HEK293 (cell line): ENCODE results near the gene CHID1.

Source experiments
- CTCF ChIA-PET: fragments of 350-600 bp; formaldehyde crosslinking; extraction: SDS; loops from one replicate; lab custom pipeline; 2021; ENCODE audit warnings: antibody characterized with exemption; lab: Yijun Ruan, JAX
- POLR2A ChIA-PET: fragments of 300-600 bp; formaldehyde crosslinking; extraction: SDS; loops from one replicate; lab custom pipeline; 2020; ENCODE audit warnings: antibody characterized with exemption, inconsistent platforms; lab: Yijun Ruan, JAX
- H3K27ac ChIP-seq: fragments of 200-500 bp; sonication (Bioruptor generic); 2 replicates; pipeline ENCODE4 v1.5.1; 2014; ENCODE audit warnings: low read depth, low read length, control low read depth, inconsistent platforms; ENCODE audit errors: extremely low read depth
- H3K36me3 ChIP-seq, 2 experiments: fragments of 200-500 bp in 1 of 2; sonication (Bioruptor generic) in 1 of 2; 1 replicate in 1 of 2; 2 replicates in 1 of 2; pipeline ENCODE4 v1.5.1; 2014 to 2017; ENCODE audit warnings: inconsistent platforms in 2 of 2, low read length in 2 of 2; ENCODE audit not compliant: control insufficient read depth in 2 of 2, insufficient read depth in 1 of 2
- H3K4me1 ChIP-seq: fragments of 200-500 bp; sonication (Bioruptor generic); 2 replicates; pipeline ENCODE4 v1.5.1; 2014; ENCODE audit warnings: mild to moderate bottlenecking, low read length, inconsistent platforms; ENCODE audit not compliant: control insufficient read depth, insufficient read depth
- H3K4me3 ChIP-seq: 2 replicates; pipeline ENCODE4 v1.5.1; 2011; ENCODE audit warnings: low read depth, mild to moderate bottlenecking, control low read depth, low read length, moderate library complexity
- H3K9me3 ChIP-seq: fragments of 200-500 bp; sonication (Bioruptor generic); 2 replicates; pipeline ENCODE4 v1.5.1; 2014; ENCODE audit warnings: low read depth, low read length, inconsistent platforms; ENCODE audit not compliant: control insufficient read depth, insufficient read depth
- GLIS2 ChIP-seq: fragments of 450-650 bp; formaldehyde crosslinking; IDR thresholded peaks from 2 replicates; pipeline ENCODE4 v1.5.1; 2016; ENCODE audit warnings: missing biosample characterization, missing genetic modification characterization
- SP2 ChIP-seq: fragments of 450-650 bp; formaldehyde crosslinking; IDR thresholded peaks from 2 replicates; pipeline ENCODE4 v1.5.1; 2016; ENCODE audit warnings: missing biosample characterization, missing genetic modification characterization
- ZBTB48 ChIP-seq: fragments of 450-650 bp; formaldehyde crosslinking; IDR thresholded peaks from 2 replicates; pipeline ENCODE4 v1.5.1; 2016; ENCODE audit warnings: missing biosample characterization, missing genetic modification characterization
- ZBTB8A ChIP-seq: fragments of 450-650 bp; formaldehyde crosslinking; IDR thresholded peaks from 2 replicates; pipeline ENCODE4 v1.5.1; 2016; ENCODE audit warnings: missing biosample characterization, missing genetic modification characterization
- ZFHX2 ChIP-seq: fragments of 450-650 bp; formaldehyde crosslinking; conservative IDR thresholded peaks from 2 replicates; pipeline ENCODE4 v1.5.1; 2016; ENCODE audit warnings: missing biosample characterization, missing genetic modification characterization
- ZNF335 ChIP-seq: fragments of 450-650 bp; formaldehyde crosslinking; conservative IDR thresholded peaks from 2 replicates; pipeline ENCODE4 v1.5.1; 2016; ENCODE audit warnings: missing biosample characterization, missing genetic modification characterization
- ZNF529 ChIP-seq: fragments of 450-650 bp; formaldehyde crosslinking; IDR thresholded peaks from 2 replicates; pipeline ENCODE4 v1.5.1; 2017; ENCODE audit warnings: missing genetic modification characterization, missing biosample characterization; ENCODE audit not compliant: insufficient replicate concordance
- ZSCAN23 ChIP-seq: fragments of 450-650 bp; formaldehyde crosslinking; IDR thresholded peaks from 2 replicates; pipeline ENCODE4 v1.5.1; 2016; ENCODE audit warnings: missing biosample characterization, missing genetic modification characterization
- ZXDB ChIP-seq: fragments of 450-650 bp; formaldehyde crosslinking; IDR thresholded peaks from 2 replicates; pipeline ENCODE4 v1.5.1; 2016; ENCODE audit warnings: missing biosample characterization, missing genetic modification characterization
- TF ChIP-seq, protein P1 (sequence below): fragments of 450-650 bp; formaldehyde crosslinking; IDR thresholded peaks from 2 replicates; pipeline ENCODE4 v1.5.1; 2016; ENCODE audit warnings: missing biosample characterization, missing genetic modification characterization
- TF ChIP-seq, protein P2 (sequence below): fragments of 450-650 bp; formaldehyde crosslinking; IDR thresholded peaks from 2 replicates; pipeline ENCODE4 v1.5.1; 2016; ENCODE audit warnings: missing biosample characterization, missing genetic modification characterization
- TF ChIP-seq, protein P3 (sequence below): fragments of 450-650 bp; formaldehyde crosslinking; IDR thresholded peaks from 2 replicates; pipeline ENCODE4 v1.5.1; 2016; ENCODE audit warnings: missing biosample characterization, missing genetic modification characterization
- TF ChIP-seq, protein P4 (sequence below): fragments of 450-650 bp; formaldehyde crosslinking; IDR thresholded peaks from 2 replicates; pipeline ENCODE4 v1.5.1; 2016; ENCODE audit warnings: missing biosample characterization, missing genetic modification characterization
- TF ChIP-seq, protein P5 (sequence below): fragments of 450-650 bp; formaldehyde crosslinking; IDR thresholded peaks from 2 replicates; pipeline ENCODE4 v1.5.1; 2016; ENCODE audit warnings: missing biosample characterization, missing genetic modification characterization
- TF ChIP-seq, protein P6 (sequence below): fragments of 450-650 bp; formaldehyde crosslinking; IDR thresholded peaks from 2 replicates; pipeline ENCODE4 v1.5.1; 2016; ENCODE audit warnings: missing biosample characterization, missing genetic modification characterization
- TF ChIP-seq, protein P7 (sequence below): fragments of 450-650 bp; formaldehyde crosslinking; IDR thresholded peaks from 2 replicates; pipeline ENCODE4 v1.5.1; 2016; ENCODE audit warnings: missing biosample characterization, missing genetic modification characterization
- TF ChIP-seq, protein P8 (sequence below): fragments of 450-650 bp; formaldehyde crosslinking; optimal IDR thresholded peaks from 2 replicates; pipeline ENCODE3; 2016; ENCODE audit warnings: missing biosample characterization, mild to moderate bottlenecking, missing genetic modification characterization

CHID1 gene

DNA sequence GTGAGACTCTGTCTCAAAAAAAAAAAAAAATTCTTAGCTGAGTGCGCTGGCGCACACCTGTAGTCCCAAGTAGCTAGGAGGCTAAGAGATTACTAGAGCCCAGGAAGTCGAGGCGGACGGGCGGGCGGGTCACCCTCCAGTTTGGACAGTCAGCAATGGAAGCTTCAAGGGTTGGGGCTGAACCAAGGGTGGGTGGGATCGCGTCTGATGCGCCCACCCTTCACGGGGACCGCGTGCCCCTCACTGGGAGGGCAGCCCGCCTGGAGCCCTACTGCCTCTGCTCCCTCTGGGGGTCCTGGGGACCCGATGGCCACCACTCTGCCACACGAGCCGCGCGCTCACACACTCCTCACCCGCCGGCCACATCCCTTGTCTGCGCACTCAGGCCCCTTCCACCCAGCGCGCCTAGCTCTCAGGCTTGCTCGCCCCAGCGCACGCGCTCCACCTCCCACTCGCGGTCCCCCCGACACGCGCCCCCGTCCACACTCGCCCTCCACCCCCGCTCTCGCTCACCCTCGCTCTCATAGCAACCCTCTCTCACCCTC is 494 bp downstream of the CHID1 start:
- Histone ChIP-seq H3K4me1 (no peaks in the 10 kb centered on the region), H3K36me3 (peaks cover 0 to 29% of the 10 kb centered on the region in 2 experiments; a peak in 2 of 3 replicates), H3K27ac (peak overlapping the region; percentile 58; the same call in 1 of the 2 replicates), H3K9me3 (no peaks in the 10 kb centered on the region), H3K4me3 (peak overlapping the region; percentile 83)
- ChIA-PET POLR2A (interaction anchor here (0.6 to 1.9 kb wide), 11 partner anchors 9 to 492 kb away, joined by 3 to 6 read pairs (median 3); partner anchors contain the start of gene AP2A2), CTCF (interaction anchor here (0.6 to 0.8 kb wide), 3 partner anchors 12 to 136 kb away, joined by 3 to 5 read pairs (median 3); no protein-coding TSS in a partner anchor)
- TF ChIP-seq, protein P1, sequence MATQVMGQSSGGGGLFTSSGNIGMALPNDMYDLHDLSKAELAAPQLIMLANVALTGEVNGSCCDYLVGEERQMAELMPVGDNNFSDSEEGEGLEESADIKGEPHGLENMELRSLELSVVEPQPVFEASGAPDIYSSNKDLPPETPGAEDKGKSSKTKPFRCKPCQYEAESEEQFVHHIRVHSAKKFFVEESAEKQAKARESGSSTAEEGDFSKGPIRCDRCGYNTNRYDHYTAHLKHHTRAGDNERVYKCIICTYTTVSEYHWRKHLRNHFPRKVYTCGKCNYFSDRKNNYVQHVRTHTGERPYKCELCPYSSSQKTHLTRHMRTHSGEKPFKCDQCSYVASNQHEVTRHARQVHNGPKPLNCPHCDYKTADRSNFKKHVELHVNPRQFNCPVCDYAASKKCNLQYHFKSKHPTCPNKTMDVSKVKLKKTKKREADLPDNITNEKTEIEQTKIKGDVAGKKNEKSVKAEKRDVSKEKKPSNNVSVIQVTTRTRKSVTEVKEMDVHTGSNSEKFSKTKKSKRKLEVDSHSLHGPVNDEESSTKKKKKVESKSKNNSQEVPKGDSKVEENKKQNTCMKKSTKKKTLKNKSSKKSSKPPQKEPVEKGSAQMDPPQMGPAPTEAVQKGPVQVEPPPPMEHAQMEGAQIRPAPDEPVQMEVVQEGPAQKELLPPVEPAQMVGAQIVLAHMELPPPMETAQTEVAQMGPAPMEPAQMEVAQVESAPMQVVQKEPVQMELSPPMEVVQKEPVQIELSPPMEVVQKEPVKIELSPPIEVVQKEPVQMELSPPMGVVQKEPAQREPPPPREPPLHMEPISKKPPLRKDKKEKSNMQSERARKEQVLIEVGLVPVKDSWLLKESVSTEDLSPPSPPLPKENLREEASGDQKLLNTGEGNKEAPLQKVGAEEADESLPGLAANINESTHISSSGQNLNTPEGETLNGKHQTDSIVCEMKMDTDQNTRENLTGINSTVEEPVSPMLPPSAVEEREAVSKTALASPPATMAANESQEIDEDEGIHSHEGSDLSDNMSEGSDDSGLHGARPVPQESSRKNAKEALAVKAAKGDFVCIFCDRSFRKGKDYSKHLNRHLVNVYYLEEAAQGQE (tag by site-specific recombination): no peak
- TF ChIP-seq, protein P2, sequence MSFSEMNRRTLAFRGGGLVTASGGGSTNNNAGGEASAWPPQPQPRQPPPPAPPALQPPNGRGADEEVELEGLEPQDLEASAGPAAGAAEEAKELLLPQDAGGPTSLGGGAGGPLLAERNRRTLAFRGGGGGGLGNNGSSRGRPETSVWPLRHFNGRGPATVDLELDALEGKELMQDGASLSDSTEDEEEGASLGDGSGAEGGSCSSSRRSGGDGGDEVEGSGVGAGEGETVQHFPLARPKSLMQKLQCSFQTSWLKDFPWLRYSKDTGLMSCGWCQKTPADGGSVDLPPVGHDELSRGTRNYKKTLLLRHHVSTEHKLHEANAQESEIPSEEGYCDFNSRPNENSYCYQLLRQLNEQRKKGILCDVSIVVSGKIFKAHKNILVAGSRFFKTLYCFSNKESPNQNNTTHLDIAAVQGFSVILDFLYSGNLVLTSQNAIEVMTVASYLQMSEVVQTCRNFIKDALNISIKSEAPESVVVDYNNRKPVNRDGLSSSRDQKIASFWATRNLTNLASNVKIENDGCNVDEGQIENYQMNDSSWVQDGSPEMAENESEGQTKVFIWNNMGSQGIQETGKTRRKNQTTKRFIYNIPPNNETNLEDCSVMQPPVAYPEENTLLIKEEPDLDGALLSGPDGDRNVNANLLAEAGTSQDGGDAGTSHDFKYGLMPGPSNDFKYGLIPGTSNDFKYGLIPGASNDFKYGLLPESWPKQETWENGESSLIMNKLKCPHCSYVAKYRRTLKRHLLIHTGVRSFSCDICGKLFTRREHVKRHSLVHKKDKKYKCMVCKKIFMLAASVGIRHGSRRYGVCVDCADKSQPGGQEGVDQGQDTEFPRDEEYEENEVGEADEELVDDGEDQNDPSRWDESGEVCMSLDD: 0 out of 2 replicates have a peak, but pooled peaks have one; percentile 31
- TF ChIP-seq ZFHX2 (tag by site-specific recombination): peak; percentile 100
- TF ChIP-seq ZNF335 (tag by site-specific recombination): peak; percentile 67
- no peak for TF ChIP-seq ZBTB8A (tag by site-specific recombination)
- TF ChIP-seq, protein P3, sequence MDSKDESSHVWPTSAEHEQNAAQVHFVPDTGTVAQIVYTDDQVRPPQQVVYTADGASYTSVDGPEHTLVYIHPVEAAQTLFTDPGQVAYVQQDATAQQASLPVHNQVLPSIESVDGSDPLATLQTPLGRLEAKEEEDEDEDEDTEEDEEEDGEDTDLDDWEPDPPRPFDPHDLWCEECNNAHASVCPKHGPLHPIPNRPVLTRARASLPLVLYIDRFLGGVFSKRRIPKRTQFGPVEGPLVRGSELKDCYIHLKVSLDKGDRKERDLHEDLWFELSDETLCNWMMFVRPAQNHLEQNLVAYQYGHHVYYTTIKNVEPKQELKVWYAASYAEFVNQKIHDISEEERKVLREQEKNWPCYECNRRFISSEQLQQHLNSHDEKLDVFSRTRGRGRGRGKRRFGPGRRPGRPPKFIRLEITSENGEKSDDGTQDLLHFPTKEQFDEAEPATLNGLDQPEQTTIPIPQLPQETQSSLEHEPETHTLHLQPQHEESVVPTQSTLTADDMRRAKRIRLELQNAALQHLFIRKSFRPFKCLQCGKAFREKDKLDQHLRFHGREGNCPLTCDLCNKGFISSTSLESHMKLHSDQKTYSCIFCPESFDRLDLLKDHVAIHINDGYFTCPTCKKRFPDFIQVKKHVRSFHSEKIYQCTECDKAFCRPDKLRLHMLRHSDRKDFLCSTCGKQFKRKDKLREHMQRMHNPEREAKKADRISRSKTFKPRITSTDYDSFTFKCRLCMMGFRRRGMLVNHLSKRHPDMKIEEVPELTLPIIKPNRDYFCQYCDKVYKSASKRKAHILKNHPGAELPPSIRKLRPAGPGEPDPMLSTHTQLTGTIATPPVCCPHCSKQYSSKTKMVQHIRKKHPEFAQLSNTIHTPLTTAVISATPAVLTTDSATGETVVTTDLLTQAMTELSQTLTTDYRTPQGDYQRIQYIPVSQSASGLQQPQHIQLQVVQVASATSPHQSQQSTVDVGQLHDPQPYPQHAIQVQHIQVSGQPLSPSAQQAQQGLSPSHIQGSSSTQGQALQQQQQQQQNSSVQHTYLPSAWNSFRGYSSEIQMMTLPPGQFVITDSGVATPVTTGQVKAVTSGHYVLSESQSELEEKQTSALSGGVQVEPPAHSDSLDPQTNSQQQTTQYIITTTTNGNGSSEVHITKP (tag by site-specific recombination): 0 out of 2 replicates have a peak, but pooled peaks have one; percentile 25
- TF ChIP-seq, protein P4, sequence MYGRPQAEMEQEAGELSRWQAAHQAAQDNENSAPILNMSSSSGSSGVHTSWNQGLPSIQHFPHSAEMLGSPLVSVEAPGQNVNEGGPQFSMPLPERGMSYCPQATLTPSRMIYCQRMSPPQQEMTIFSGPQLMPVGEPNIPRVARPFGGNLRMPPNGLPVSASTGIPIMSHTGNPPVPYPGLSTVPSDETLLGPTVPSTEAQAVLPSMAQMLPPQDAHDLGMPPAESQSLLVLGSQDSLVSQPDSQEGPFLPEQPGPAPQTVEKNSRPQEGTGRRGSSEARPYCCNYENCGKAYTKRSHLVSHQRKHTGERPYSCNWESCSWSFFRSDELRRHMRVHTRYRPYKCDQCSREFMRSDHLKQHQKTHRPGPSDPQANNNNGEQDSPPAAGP (tag by site-specific recombination): peak; percentile 22; the same call in 1 of the 2 replicates
- TF ChIP-seq SP2: peak; percentile 55
- peak; percentile 20; the same call in 1 of the 2 replicates for TF ChIP-seq GLIS2 (tag by site-specific recombination)
- TF ChIP-seq, protein P5, sequence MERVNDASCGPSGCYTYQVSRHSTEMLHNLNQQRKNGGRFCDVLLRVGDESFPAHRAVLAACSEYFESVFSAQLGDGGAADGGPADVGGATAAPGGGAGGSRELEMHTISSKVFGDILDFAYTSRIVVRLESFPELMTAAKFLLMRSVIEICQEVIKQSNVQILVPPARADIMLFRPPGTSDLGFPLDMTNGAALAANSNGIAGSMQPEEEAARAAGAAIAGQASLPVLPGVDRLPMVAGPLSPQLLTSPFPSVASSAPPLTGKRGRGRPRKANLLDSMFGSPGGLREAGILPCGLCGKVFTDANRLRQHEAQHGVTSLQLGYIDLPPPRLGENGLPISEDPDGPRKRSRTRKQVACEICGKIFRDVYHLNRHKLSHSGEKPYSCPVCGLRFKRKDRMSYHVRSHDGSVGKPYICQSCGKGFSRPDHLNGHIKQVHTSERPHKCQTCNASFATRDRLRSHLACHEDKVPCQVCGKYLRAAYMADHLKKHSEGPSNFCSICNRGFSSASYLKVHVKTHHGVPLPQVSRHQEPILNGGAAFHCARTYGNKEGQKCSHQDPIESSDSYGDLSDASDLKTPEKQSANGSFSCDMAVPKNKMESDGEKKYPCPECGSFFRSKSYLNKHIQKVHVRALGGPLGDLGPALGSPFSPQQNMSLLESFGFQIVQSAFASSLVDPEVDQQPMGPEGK (tag by site-specific recombination): peak; percentile 62
- TF ChIP-seq ZNF529 (tag by site-specific recombination): no peak
- TF ChIP-seq, protein P6, sequence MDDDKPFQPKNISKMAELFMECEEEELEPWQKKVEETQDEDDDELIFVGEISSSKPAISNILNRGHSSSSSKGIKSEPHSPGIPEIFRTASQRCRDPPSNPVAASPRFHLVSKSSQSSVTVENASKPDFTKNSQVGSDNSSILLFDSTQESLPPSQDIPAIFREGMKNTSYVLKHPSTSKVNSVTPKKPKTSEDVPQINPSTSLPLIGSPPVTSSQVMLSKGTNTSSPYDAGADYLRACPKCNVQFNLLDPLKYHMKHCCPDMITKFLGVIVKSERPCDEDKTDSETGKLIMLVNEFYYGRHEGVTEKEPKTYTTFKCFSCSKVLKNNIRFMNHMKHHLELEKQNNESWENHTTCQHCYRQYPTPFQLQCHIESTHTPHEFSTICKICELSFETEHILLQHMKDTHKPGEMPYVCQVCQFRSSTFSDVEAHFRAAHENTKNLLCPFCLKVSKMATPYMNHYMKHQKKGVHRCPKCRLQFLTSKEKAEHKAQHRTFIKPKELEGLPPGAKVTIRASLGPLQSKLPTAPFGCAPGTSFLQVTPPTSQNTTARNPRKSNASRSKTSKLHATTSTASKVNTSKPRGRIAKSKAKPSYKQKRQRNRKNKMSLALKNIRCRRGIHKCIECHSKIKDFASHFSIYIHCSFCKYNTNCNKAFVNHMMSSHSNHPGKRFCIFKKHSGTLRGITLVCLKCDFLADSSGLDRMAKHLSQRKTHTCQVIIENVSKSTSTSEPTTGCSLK (tag by site-specific recombination): no peak
- TF ChIP-seq ZBTB48 (tag by site-specific recombination): peak; percentile 71; the same call in 1 of the 2 replicates
- TF ChIP-seq, protein P7, sequence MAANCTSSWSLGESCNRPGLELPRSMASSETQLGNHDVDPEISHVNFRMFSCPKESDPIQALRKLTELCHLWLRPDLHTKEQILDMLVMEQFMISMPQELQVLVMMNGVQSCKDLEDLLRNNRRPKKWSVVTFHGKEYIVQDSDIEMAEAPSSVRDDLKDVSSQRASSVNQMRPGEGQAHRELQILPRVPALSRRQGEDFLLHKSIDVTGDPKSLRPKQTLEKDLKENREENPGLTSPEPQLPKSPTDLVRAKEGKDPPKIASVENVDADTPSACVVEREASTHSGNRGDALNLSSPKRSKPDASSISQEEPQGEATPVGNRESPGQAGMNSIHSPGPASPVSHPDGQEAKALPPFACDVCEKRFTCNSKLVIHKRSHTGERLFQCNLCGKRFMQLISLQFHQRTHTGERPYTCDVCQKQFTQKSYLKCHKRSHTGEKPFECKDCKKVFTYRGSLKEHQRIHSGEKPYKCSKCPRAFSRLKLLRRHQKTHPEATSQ (tag by site-specific recombination): no peak
- TF ChIP-seq ZXDB (tag by site-specific recombination): no peak
- TF ChIP-seq, protein P8, sequence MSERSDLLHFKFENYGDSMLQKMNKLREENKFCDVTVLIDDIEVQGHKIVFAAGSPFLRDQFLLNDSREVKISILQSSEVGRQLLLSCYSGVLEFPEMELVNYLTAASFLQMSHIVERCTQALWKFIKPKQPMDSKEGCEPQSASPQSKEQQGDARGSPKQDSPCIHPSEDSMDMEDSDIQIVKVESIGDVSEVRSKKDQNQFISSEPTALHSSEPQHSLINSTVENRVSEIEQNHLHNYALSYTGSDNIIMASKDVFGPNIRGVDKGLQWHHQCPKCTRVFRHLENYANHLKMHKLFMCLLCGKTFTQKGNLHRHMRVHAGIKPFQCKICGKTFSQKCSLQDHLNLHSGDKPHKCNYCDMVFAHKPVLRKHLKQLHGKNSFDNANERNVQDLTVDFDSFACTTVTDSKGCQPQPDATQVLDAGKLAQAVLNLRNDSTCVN (tag by site-specific recombination): peak; percentile 93
- no peak for TF ChIP-seq ZSCAN23 (tag by site-specific recombination)
